Testis (tissue), 3 donors: Measurements from ENCODE around the gene MAP3K9. TPM values are rescaled to one million over a fixed set of nuclear protein-coding genes. Genes with fewer than 3 reads are reported as not detected.
A peak's percentile ranks its signal among the peaks of the same experiment; 100 is the strongest.

Experiments used
- DNase-seq: peaks from one replicate; pipeline ENCODE4 v3.0.0-alpha.2; 2019
- H3K27ac ChIP-seq, 2 donors: fragments of 200-600 bp; sonication (generic); one replicate each; pipeline ENCODE4 v1.5.1; 2019
- H3K27me3 ChIP-seq: fragments of 200-600 bp; sonication (generic); one replicate; pipeline ENCODE4 v1.5.1; 2019
- H3K36me3 ChIP-seq: fragments of 200-600 bp; sonication (generic); one replicate; pipeline ENCODE4 v1.5.1; 2017; ENCODE audit warnings: low read depth; ENCODE audit errors: missing control alignments
- H3K4me1 ChIP-seq: fragments of 200-600 bp; sonication (generic); one replicate; pipeline ENCODE4 v1.5.1; 2019
- H3K4me3 ChIP-seq, 2 donors: fragments of 200-600 bp; sonication (generic); one replicate each; pipeline ENCODE4 v1.5.1; 2017 to 2019
- H3K9me3 ChIP-seq: fragments of 200-600 bp; sonication (generic); one replicate; pipeline ENCODE4 v1.5.1; 2017
- CTCF ChIP-seq, 3 experiments: fragments of 450-650 bp in 2 of 3; fragments of 200-600 bp in 1 of 3; sonication (generic) in 1 of 3; IDR thresholded peaks; one replicate each; pipeline ENCODE4 v1.5.1; 2016 to 2019; ENCODE audit warnings: antibody characterized with exemption in 3 of 3, mild to moderate bottlenecking in 2 of 3, moderate library complexity in 1 of 3
- POLR2A ChIP-seq: fragments of 450-650 bp; IDR thresholded peaks from one replicate; pipeline ENCODE4 v1.6.1; 2017; ENCODE audit warnings: antibody characterized with exemption, mild to moderate bottlenecking, moderate library complexity
- WGBS, 2 donors: methylation state at CpG; one replicate each; pipeline ENCODE4 v1.1.5; 2018; 5-methylcytosine and 5-hydroxymethylcytosine counted together
- intact Hi-C: fragments of 100-400 bp; cut with DNase I; formaldehyde crosslinking; loops from one replicate; pipeline ENCODE4 v1.15.1; 2023; ENCODE audit warnings: low total_unique reads
- polyA plus RNA-seq: library from polyadenylated mRNA; stranded (reverse); fragments of 350-450 nt; fragmentation: Illumina TruSeq; extraction: RNeasy Lipid Tissue Mini Kit (QIAGEN cat#74804); gene quantifications from one replicate; pipeline ENCODE4 v1.2.3, GENCODE V29; 2014; ENCODE audit warnings: low read depth, low replicate concordance; ENCODE audit not compliant: insufficient read depth
- total RNA-seq, 2 donors: library from RNA; depleted of rRNA; stranded (reverse); fragments of >200 nt; gene quantifications; one replicate each; pipeline ENCODE4 v1.2.3, GENCODE V29; 2016

MAP3K9 gene
- total and polyA plus RNA-seq, 3 donors from 2014 or later = 17.4 to 22.5 (median 18.0) TPM

- Histone ChIP-seq H3K4me3 (peak overlapping the region; percentile 69 to 79), H3K27ac (peak overlapping the region; percentile 14 to 71), H3K36me3 (no peaks in the 10 kb centered on the region), H3K27me3 (no peaks in the 10 kb centered on the region), H3K9me3 (no peaks in the 10 kb centered on the region), H3K4me1 (no peaks in the 10 kb centered on the region)
- no peak for TF ChIP-seq POLR2A
- TF ChIP-seq CTCF (IDR thresholded peaks at IDR 0.05) = no peak
- peak; percentile 41 for DNase-seq
- intact Hi-C loops = no loop called here
- 0 to 2% methylated on average over 19 to 64 of the region's 77 CpGs for WGBS, 2 donors
Observed at GRCh38 chr14:70808416-70809224, 693 bp downstream of the MAP3K9 start.

GRCh38 chr14:70807898-70808415, 1.4 kb downstream of the MAP3K9 start:
- no peak for DNase-seq

GRCh38 chr14:70804556-70805162, 4.7 kb downstream of the MAP3K9 start:
- no peak overlapping the region for H3K4me3 ChIP-seq
- no peak overlapping the region for H3K27ac ChIP-seq
- no peak for DNase-seq
- H3K27me3 ChIP-seq = no peaks in the 10 kb centered on the region
- TF ChIP-seq CTCF (IDR thresholded peaks at IDR 0.05) (no peak), POLR2A (no peak)
- intact Hi-C loops = no loop called here
- H3K9me3 ChIP-seq = no peaks in the 10 kb centered on the region
- no peaks in the 10 kb centered on the region for H3K4me1 ChIP-seq
- no peaks in the 10 kb centered on the region for H3K36me3 ChIP-seq
- 81 to 83% methylated on average over 1 of the region's 1 CpG for WGBS, 2 donors

More at GRCh38 chr14:70807898-70808415, 1.4 kb downstream of the MAP3K9 start:
- intact Hi-C loops = no loop called here
- Histone ChIP-seq H3K27me3 (no peaks in the 10 kb centered on the region), H3K4me1 (no peaks in the 10 kb centered on the region), H3K27ac (no peak overlapping the region), H3K4me3 (peak overlapping the region; percentile 69 to 79), H3K9me3 (no peaks in the 10 kb centered on the region), H3K36me3 (no peaks in the 10 kb centered on the region)
- TF ChIP-seq POLR2A (no peak), CTCF (IDR thresholded peaks at IDR 0.05) (no peak)
- 6 to 12% methylated on average over 6 of the region's 6 CpGs for WGBS, 2 donors

GRCh38 chr14:70803321-70804310, 5.7 kb downstream of the MAP3K9 start:
- Histone ChIP-seq H3K27ac (no peak overlapping the region), H3K36me3 (no peaks in the 10 kb centered on the region), H3K4me3 (no peak overlapping the region), H3K9me3 (no peaks in the 10 kb centered on the region), H3K27me3 (no peaks in the 10 kb centered on the region), H3K4me1 (no peaks in the 10 kb centered on the region)
- DNase-seq = no peak
- no peak for TF ChIP-seq CTCF (IDR thresholded peaks at IDR 0.05)
- TF ChIP-seq POLR2A = no peak
- 85 to 93% methylated on average over 3 of the region's 3 CpGs for WGBS, 2 donors
- intact Hi-C loops = no loop called here
